Effector memory CD4-positive, alpha-beta T cell (primary cell): Measurements from ENCODE around the gene ZCCHC17.
"Not testable (repeated sequence)": the region's sequence is repeated elsewhere in the genome, so short reads cannot be mapped to it uniquely, and the experiment has no call there.

ENCODE experiments used
- DNase-seq, 3 donors: peaks; one replicate each; pipeline ENCODE4 v3.0.0-alpha.2; 2020
- H3K27ac ChIP-seq: 2 replicates; pipeline ENCODE4 v1.7.0; 2013; ENCODE audit warnings: mild to moderate bottlenecking, low read length, moderate library complexity; ENCODE audit not compliant: insufficient read depth, poor library complexity, severe bottlenecking
- H3K27me3 ChIP-seq: replicated peaks from 2 replicates; pipeline ENCODE4 v1.7.0; 2013; ENCODE audit warnings: mild to moderate bottlenecking, low read length; ENCODE audit not compliant: insufficient read depth, control insufficient read depth, poor library complexity, severe bottlenecking
- H3K36me3 ChIP-seq: 2 replicates; pipeline ENCODE4 v1.7.0; 2013; ENCODE audit warnings: mild to moderate bottlenecking, low read length, moderate library complexity; ENCODE audit not compliant: control insufficient read depth, insufficient read depth
- H3K4me1 ChIP-seq: 2 replicates; pipeline ENCODE4 v1.7.0; 2013; ENCODE audit warnings: low read length, mild to moderate bottlenecking; ENCODE audit not compliant: control insufficient read depth, insufficient read depth, poor library complexity, severe bottlenecking
- H3K4me3 ChIP-seq: 2 replicates; pipeline ENCODE4 v1.7.0; 2013; ENCODE audit warnings: low read length, low read depth, mild to moderate bottlenecking; ENCODE audit not compliant: insufficient read depth, poor library complexity, severe bottlenecking
- H3K9me3 ChIP-seq: 2 replicates; pipeline ENCODE4 v1.7.0; 2013; ENCODE audit warnings: mild to moderate bottlenecking, low read length, moderate library complexity; ENCODE audit not compliant: control insufficient read depth

Gene ZCCHC17

DNA sequence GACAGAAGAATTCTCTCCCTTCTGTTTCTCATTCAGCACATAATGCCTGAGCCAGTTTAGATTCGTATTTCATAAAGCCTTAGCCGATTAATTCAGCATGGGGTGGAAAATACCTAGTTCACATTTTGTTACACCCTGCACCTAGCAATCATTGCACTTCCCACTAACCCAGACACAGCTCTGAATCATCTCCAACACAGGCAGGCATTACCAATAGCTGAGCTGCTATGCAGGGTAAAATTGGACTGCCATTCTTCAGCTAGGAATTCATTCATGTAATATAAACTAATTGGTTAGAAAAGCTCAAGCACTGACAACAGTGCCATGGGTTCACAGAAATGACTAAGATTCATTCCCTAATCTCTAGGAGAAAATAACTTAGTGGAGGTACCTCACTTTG lies 30.3 kb upstream of the ZCCHC17 start:
- no peaks in the 10 kb centered on the region for H3K27me3 ChIP-seq
- no peaks in the 10 kb centered on the region for H3K9me3 ChIP-seq
- DNase-seq: no peak
- no peak overlapping the region for H3K4me3 ChIP-seq
- H3K36me3 ChIP-seq: peaks cover 70% of the 10 kb centered on the region
- H3K4me1 ChIP-seq: no peaks in the 10 kb centered on the region
- H3K27ac ChIP-seq: no peak overlapping the region

- Histone ChIP-seq H3K27ac (no peak overlapping the region), H3K36me3 (peaks cover 66% of the 10 kb centered on the region), H3K4me3 (no peak overlapping the region), H3K4me1 (no peaks in the 10 kb centered on the region), H3K9me3 (no peaks in the 10 kb centered on the region), H3K27me3 (no peaks in the 10 kb centered on the region)
- DNase-seq: no peak
These were observed 24.5 kb upstream of the ZCCHC17 start for GRCh38 chr1:31272369-31272768.

DNA sequence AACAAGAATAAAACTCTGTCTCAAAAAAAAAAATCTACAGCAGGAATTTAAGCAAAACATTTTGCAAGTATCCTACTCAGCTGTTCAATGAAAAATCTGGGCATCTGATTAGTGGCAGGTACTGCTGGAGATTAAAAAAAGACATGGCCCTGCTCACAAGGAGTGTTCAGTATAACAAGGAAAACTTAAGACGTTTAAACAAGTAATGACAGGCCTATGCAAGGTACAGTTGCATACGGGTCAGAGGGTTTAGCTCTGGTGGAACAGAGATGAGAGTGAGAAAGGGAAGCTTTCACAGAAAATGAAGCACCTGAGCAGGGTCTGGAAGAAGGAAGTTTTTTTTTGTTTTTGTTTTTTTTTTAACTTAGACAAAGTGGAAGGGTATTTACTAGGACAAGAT lies 23.2 kb upstream of the ZCCHC17 start:
- Histone ChIP-seq H3K27me3 (no peaks in the 10 kb centered on the region), H3K4me1 (no peaks in the 10 kb centered on the region), H3K4me3 (no peak overlapping the region), H3K9me3 (no peaks in the 10 kb centered on the region), H3K36me3 (peaks cover 65% of the 10 kb centered on the region), H3K27ac (no peak overlapping the region)
- no peak for DNase-seq

DNA sequence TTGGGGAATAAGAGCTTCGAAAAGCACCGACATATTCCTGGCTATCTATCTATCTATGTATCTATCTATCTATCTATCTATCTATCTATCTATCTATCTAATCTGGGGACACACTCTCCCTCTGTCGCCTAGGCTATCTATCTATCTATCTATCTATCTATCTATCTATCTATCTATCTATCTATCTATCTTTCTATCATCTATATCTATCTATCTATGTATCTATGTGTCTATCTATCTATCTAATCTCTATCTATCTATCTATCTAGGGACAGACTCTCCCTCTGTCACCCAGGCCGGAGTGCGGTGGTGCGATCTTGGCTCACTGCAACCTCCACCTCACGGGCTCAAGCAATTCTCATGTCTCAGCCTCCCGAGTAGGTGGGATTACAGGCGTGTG lies 14.4 kb upstream of the ZCCHC17 start:
- not testable (repeated sequence) for H3K27me3 ChIP-seq, H3K27ac ChIP-seq, H3K9me3 ChIP-seq, H3K4me1 ChIP-seq, H3K4me3 ChIP-seq, DNase-seq
- H3K36me3 ChIP-seq: peaks cover 44% of the 10 kb centered on the region

GRCh38 chr1:31287791-31288190 lies 9.0 kb upstream of the ZCCHC17 start:
- H3K27me3 ChIP-seq: not testable (repeated sequence)

DNA sequence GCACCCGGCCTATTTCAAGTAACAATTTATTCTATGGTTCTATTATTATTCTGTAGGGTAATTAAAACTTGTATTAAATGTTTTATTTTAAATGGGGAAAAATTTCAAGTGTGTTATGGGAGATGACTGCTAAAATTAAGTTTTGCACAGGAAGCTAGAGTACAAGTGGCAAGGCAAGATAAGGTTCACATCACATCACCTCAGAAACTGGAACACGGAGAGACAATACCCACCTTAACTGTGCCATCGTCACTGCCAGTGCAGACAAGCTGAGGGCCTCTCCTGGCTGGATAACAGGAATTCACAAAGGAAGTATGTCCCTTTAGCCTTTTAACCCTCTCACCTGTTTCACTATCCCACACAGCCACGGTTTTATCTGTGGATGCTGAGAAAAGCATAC lies 7.8 kb upstream of the ZCCHC17 start:
- no peak overlapping the region for H3K27ac ChIP-seq
- peaks cover 74% of the 10 kb centered on the region for H3K36me3 ChIP-seq
- no peak for DNase-seq
- no peaks in the 10 kb centered on the region for H3K27me3 ChIP-seq
- H3K9me3 ChIP-seq: no peaks in the 10 kb centered on the region
- no peak overlapping the region for H3K4me3 ChIP-seq
- H3K4me1 ChIP-seq: no peaks in the 10 kb centered on the region

More at GRCh38 chr1:31287791-31288190, 9.0 kb upstream of the ZCCHC17 start:
- H3K27ac ChIP-seq, DNase-seq, H3K4me1 ChIP-seq, H3K4me3 ChIP-seq, H3K9me3 ChIP-seq: not testable (repeated sequence)
- peaks cover 66% of the 10 kb centered on the region for H3K36me3 ChIP-seq

GRCh38 chr1:31295874-31296485 lies 852 bp upstream of the ZCCHC17 start:
- Histone ChIP-seq H3K27me3 (no peaks in the 10 kb centered on the region), H3K27ac (peak overlapping the region; percentile 82), H3K4me1 (peaks cover 10% of the 10 kb centered on the region), H3K9me3 (no peaks in the 10 kb centered on the region), H3K4me3 (peak overlapping the region; percentile 74), H3K36me3 (peaks cover 27% of the 10 kb centered on the region)
- DNase-seq: no peak

GRCh38 chr1:31297277-31298247 lies 730 bp downstream of the ZCCHC17 start:
- H3K4me3 ChIP-seq: peak overlapping the region; percentile 75
- H3K4me1 ChIP-seq: peaks cover 10% of the 10 kb centered on the region
- H3K36me3 ChIP-seq: peaks cover 11% of the 10 kb centered on the region
- peak overlapping the region; percentile 74 for H3K27ac ChIP-seq
- no peaks in the 10 kb centered on the region for H3K9me3 ChIP-seq
- no peak for DNase-seq
- H3K27me3 ChIP-seq: no peaks in the 10 kb centered on the region

GRCh38 chr1:31299365-31299764 lies 2.5 kb downstream of the ZCCHC17 start:
- Histone ChIP-seq H3K27ac (no peak overlapping the region), H3K4me3 (no peak overlapping the region), H3K9me3 (no peaks in the 10 kb centered on the region), H3K27me3 (no peaks in the 10 kb centered on the region), H3K36me3 (no peaks in the 10 kb centered on the region), H3K4me1 (peaks cover 10% of the 10 kb centered on the region)
- DNase-seq: no peak

DNA sequence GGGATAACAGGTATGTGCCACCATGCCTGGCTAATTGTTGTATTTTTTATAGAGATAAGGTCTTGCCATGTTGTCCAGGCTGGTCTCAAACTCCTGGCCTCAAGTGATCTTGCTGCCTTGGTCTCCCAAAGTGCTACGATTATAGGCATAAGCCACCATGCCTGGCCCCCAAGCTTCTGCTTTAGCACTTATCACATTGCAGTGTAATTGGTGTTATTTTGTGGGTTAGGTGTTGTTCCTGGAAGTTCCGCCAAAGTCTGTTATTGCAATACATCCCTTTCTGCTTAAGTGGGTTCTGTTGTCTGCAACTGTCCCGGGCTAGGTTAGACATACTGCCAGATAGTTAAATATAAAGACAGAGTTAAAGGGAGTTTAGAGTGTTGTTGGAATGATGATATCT lies 3.4 kb downstream of the ZCCHC17 start:
- no peak overlapping the region for H3K27ac ChIP-seq
- H3K27me3 ChIP-seq: no peaks in the 10 kb centered on the region
- DNase-seq: no peak

More for the DNA sequence above, 3.4 kb downstream of the ZCCHC17 start:
- Histone ChIP-seq H3K4me3 (no peak overlapping the region), H3K36me3 (no peaks in the 10 kb centered on the region), H3K4me1 (peaks cover 10% of the 10 kb centered on the region), H3K9me3 (no peaks in the 10 kb centered on the region)
